T-cell (primary cell): ENCODE results near the gene ZNF213. TPM values are rescaled to one million over a fixed set of nuclear protein-coding genes. Genes with fewer than 3 reads are reported as not detected.
A peak's percentile ranks its signal among the peaks of the same experiment; 100 is the strongest.

ENCODE experiments used
- ATAC-seq, 4 experiments: fragments of 200-7000 bp in 3 of 4; fragments of 150-1000 bp in 1 of 4; cut with Tn5 transposase; replicated peaks in 1 of 4; 1 replicate in 3 of 4; 2 replicates in 1 of 4; pipeline ENCODE4 v1.10.0; 2021; ENCODE audit warnings: moderate library complexity in 3 of 4, mild to moderate bottlenecking in 2 of 4, moderate number of reproducible peaks in 1 of 4
- CTCF ChIA-PET, 2 donors: fragments of 300-600 bp; sonication (Branson Sonifier 250); formaldehyde crosslinking; loops; one replicate each; lab custom pipeline; 2022; ENCODE audit warnings: antibody characterized with exemption in 2 of 2; lab: Charles Lee
- POLR2A ChIA-PET, 2 donors: fragments of 300-600 bp; sonication (Branson Sonifier 250); formaldehyde crosslinking; loops; one replicate each; lab custom pipeline; 2022; ENCODE audit warnings: antibody characterized with exemption in 2 of 2; lab: Charles Lee
- DNase-seq, 35 experiments: peaks; one replicate each; pipeline versions ENCODE4 v3.0.0 to v3.0.0-alpha.2; 2013 to 2023
- H3K27ac ChIP-seq: one replicate; pipeline ENCODE4 v1.5.1; 2013; ENCODE audit warnings: low read length
- H3K27me3 ChIP-seq, 2 experiments: replicated peaks in 1 of 2; 1 replicate in 1 of 2; 2 replicates in 1 of 2; pipeline versions ENCODE4 v1.6.1 to v1.7.0; 2013; ENCODE audit warnings: low read length in 1 of 2, mixed read lengths in 1 of 2; ENCODE audit not compliant: control insufficient read depth in 2 of 2, insufficient read depth in 2 of 2; ENCODE audit errors: extremely low read depth in 1 of 2
- H3K36me3 ChIP-seq, 2 donors: 1 replicate in 1 of 2; 2 replicates in 1 of 2; pipeline versions ENCODE4 v1.6.1 to v1.7.0; 2013; ENCODE audit warnings: low read length in 1 of 2; ENCODE audit not compliant: control insufficient read depth in 2 of 2, insufficient read depth in 1 of 2; ENCODE audit errors: extremely low read depth in 1 of 2
- H3K4me1 ChIP-seq, 2 experiments: 1 replicate in 1 of 2; 2 replicates in 1 of 2; pipeline versions ENCODE4 v1.6.1 to v1.7.0; 2013; ENCODE audit warnings: low read length in 2 of 2, mixed read lengths in 1 of 2; ENCODE audit not compliant: insufficient read depth in 2 of 2, control insufficient read depth in 1 of 2; ENCODE audit errors: extremely low read depth in 1 of 2
- H3K4me3 ChIP-seq, 2 donors: 1 replicate in 1 of 2; 2 replicates in 1 of 2; pipeline versions ENCODE4 v1.5.1 to v1.7.0; 2013; ENCODE audit warnings: mild to moderate bottlenecking in 2 of 2, low read length in 1 of 2, moderate library complexity in 1 of 2; ENCODE audit not compliant: control insufficient read depth in 1 of 2; ENCODE audit errors: extremely low read depth in 1 of 2
- H3K9me3 ChIP-seq: 2 replicates; pipeline ENCODE4 v1.7.0; 2013
- H3K27ac Mint-ChIP-seq, 2 donors: one replicate each; pipeline ENCODE4 v1.8.0; 2020 to 2021; ENCODE audit warnings: mild to moderate bottlenecking in 2 of 2, mixed read lengths in 2 of 2
- H3K27me3 Mint-ChIP-seq, 2 donors: one replicate each; pipeline ENCODE4 v1.8.0; 2021 to 2022; ENCODE audit warnings: mixed read lengths in 2 of 2
- H3K36me3 Mint-ChIP-seq: one replicate; pipeline ENCODE4 v1.8.0; 2021; ENCODE audit warnings: mixed read lengths
- H3K4me1 Mint-ChIP-seq, 3 donors: one replicate each; pipeline ENCODE4 v1.8.0; 2020 to 2022; ENCODE audit warnings: mixed read lengths in 3 of 3, mild to moderate bottlenecking in 1 of 3
- H3K4me3 Mint-ChIP-seq, 3 donors: one replicate each; pipeline ENCODE4 v1.8.0; 2020 to 2022; ENCODE audit warnings: mild to moderate bottlenecking in 3 of 3, mixed read lengths in 3 of 3, moderate library complexity in 3 of 3
- H3K9me3 Mint-ChIP-seq, 3 donors: one replicate each; pipeline ENCODE4 v1.8.0; 2020 to 2022; ENCODE audit warnings: mixed read lengths in 3 of 3
- WGBS: methylation state at CpG from one replicate; pipeline ENCODE4 v1.1.5; 2013; ENCODE audit warnings: missing lambda C conversion rate; ENCODE audit not compliant: insufficient coverage; 5-methylcytosine and 5-hydroxymethylcytosine counted together
- total RNA-seq, 35 experiments: library from RNA in 6 of 35; stranded (reverse) in 6 of 35; fragments of 120-200 nt in 1 of 35; gene quantifications; one replicate each; pipeline versions ENCODE4 v1.2.1 to v1.2.4 and lab custom pipeline; 2013 to 2026

The ZNF213 gene
- total RNA-seq, 5 donors from 2014 or later (not counting 1 experiment from before 2014, with no cell fraction given), result 3.1 to 16.9 (median 12.8) TPM

- WGBS, result 2% methylated on average over 53 of the region's 61 CpGs
- H3K36me3 Mint-ChIP-seq, result peaks cover 2% of the 10 kb centered on the region
- H3K36me3 ChIP-seq, result no peaks in the 10 kb centered on the region
- peak overlapping the region; percentile 41 to 49 for H3K4me3 ChIP-seq
- DNase-seq (peak in 11 of 35 experiments; percentile 8 to 48 (median 23)), ATAC-seq (peak; percentile 37 to 48 (median 42))
- peaks cover 54 to 84% of the 10 kb centered on the region in 2 donors for H3K27me3 Mint-ChIP-seq
- H3K9me3 Mint-ChIP-seq, result peaks cover 0 to 2% (median 0%) of the 10 kb centered on the region in 3 donors
- peaks cover 25 to 86% of the 10 kb centered on the region in 2 experiments for H3K27me3 ChIP-seq
- POLR2A ChIA-PET, result interaction anchor here (0.6 kb wide), 2 partner anchors 29 to 63 kb away, joined by 3 read pairs; no protein-coding TSS in a partner anchor
- CTCF ChIA-PET, result interaction anchor here in 1 of 2 donors (0.6 kb wide), 1 partner anchor 161 kb away, joined by 5 read pairs; no protein-coding TSS in a partner anchor
- peaks cover 15 to 51% of the 10 kb centered on the region in 2 experiments for H3K4me1 ChIP-seq
- H3K4me1 Mint-ChIP-seq, result peaks cover 39 to 56% (median 45%) of the 10 kb centered on the region in 3 donors
- H3K4me3 Mint-ChIP-seq, result peak overlapping the region; percentile 62 to 80 (median 67)
- H3K27ac ChIP-seq, result no peak overlapping the region
- H3K9me3 ChIP-seq, result no peaks in the 10 kb centered on the region
- peak overlapping the region in 1 of 2 donors; percentile 61 for H3K27ac Mint-ChIP-seq
Observed at GRCh38 chr16:3188925-3189825, 54.3 kb downstream of the ZNF213 start.

GRCh38 chr16:3189869-3190268 lies 55.0 kb downstream of the ZNF213 start:
- H3K4me3 Mint-ChIP-seq, result peak overlapping the region; percentile 64 to 80 (median 67)
- no peaks in the 10 kb centered on the region for H3K36me3 Mint-ChIP-seq
- H3K4me3 ChIP-seq, result peak overlapping the region in 1 of 2 donors; percentile 49
- peak overlapping the region in 1 of 2 donors; percentile 61 for H3K27ac Mint-ChIP-seq
- DNase-seq, result no peak
- peaks cover 37 to 55% (median 45%) of the 10 kb centered on the region in 3 donors for H3K4me1 Mint-ChIP-seq
- H3K9me3 Mint-ChIP-seq, result no peaks in the 10 kb centered on the region
- no peaks in the 10 kb centered on the region for H3K36me3 ChIP-seq
- H3K4me1 ChIP-seq, result peaks cover 15 to 49% of the 10 kb centered on the region in 2 experiments
- peaks cover 57 to 86% of the 10 kb centered on the region in 2 donors for H3K27me3 Mint-ChIP-seq
- no peak for ATAC-seq
- no peak overlapping the region for H3K27ac ChIP-seq
- POLR2A ChIA-PET, result interaction anchor here in 1 of 2 donors (0.6 kb wide), 1 partner anchor 64 kb away, joined by 3 read pairs; no protein-coding TSS in a partner anchor
- H3K9me3 ChIP-seq, result no peaks in the 10 kb centered on the region
- CTCF ChIA-PET, result interaction anchor here in 1 of 2 donors (0.6 kb wide), 1 partner anchor 13 kb away, joined by 4 read pairs; no protein-coding TSS in a partner anchor
- 7% methylated on average over 2 of the region's 11 CpGs for WGBS
- peaks cover 29 to 86% of the 10 kb centered on the region in 2 experiments for H3K27me3 ChIP-seq

- Histone ChIP-seq H3K27me3 (peaks cover 26 to 91% of the 10 kb centered on the region in 2 experiments), H3K36me3 (no peaks in the 10 kb centered on the region), H3K9me3 (no peaks in the 10 kb centered on the region), H3K4me1 (peaks cover 15 to 49% of the 10 kb centered on the region in 2 experiments), H3K27ac (no peak overlapping the region), H3K4me3 (peak overlapping the region; percentile 30 to 36)
- ATAC-seq, result peak in 2 of 4 experiments; percentile 46 to 60
- ChIA-PET CTCF (interaction anchor here in 1 of 2 donors (0.5 kb wide), 1 partner anchor 272 kb away, joined by 3 read pairs; no protein-coding TSS in a partner anchor), POLR2A (no interaction called here)
- Mint-ChIP-seq H3K27ac (peak overlapping the region in 1 of 2 donors; percentile 45), H3K4me1 (peaks cover 37 to 55% (median 45%) of the 10 kb centered on the region in 3 donors), H3K9me3 (no peaks in the 10 kb centered on the region), H3K4me3 (peak overlapping the region; percentile 17 to 80 (median 60)), H3K36me3 (no peaks in the 10 kb centered on the region), H3K27me3 (peaks cover 58 to 91% of the 10 kb centered on the region in 2 donors)
- WGBS, result 19% methylated on average over 11 of the region's 16 CpGs
- DNase-seq, result peak in 6 of 35 experiments; percentile 17 to 54 (median 30)
Observed at GRCh38 chr16:3190949-3191353, 56.1 kb downstream of the ZNF213 start.

Other genes starting within 250 kb of the ZNF213 start
- 100 to 1,000 TPM in 3 of 5 donors, 10 to 100 TPM in 2; 83.0 to 144 (median 106) TPM for gene FLYWCH1, start 223.1 kb upstream of the ZNF213 start, total RNA-seq
- gene KREMEN2, start 170.8 kb upstream of the ZNF213 start, total RNA-seq, result under 1 TPM in 1 of 5 donors, not detected in 4; 0.15 TPM
- gene PAQR4, start 165.7 kb upstream of the ZNF213 start, total RNA-seq, result 1 to 10 TPM; 1.9 to 3.3 (median 3.1) TPM
- gene PKMYT1, start 154.6 kb upstream of the ZNF213 start, total RNA-seq, result 1 to 10 TPM; 1.3 to 3.1 (median 1.7) TPM
- under 1 TPM in 1 of 5 donors, not detected in 4; 0.16 TPM for gene CLDN9, start 122.1 kb upstream of the ZNF213 start, total RNA-seq
- gene CLDN6, start 116.8 kb upstream of the ZNF213 start, total RNA-seq, result 1 to 10 TPM in 1 of 5 donors, under 1 TPM in 2, not detected in 2; 0.30 to 1.1 (median 0.85) TPM
- gene TNFRSF12A, start 114.7 kb upstream of the ZNF213 start, total RNA-seq, result 1 to 10 TPM in 4 of 5 donors, under 1 TPM in 1; 0.43 to 3.7 (median 2.5) TPM
- gene HCFC1R1, start 111.1 kb upstream of the ZNF213 start, total RNA-seq, result 10 to 100 TPM; 11.4 to 25.9 (median 22.3) TPM
- gene THOC6, start 111.0 kb upstream of the ZNF213 start, total RNA-seq, result 10 to 100 TPM; 23.7 to 32.8 (median 31.7) TPM
- under 1 TPM in 3 of 5 donors, not detected in 2; 0.13 to 0.16 (median 0.15) TPM for gene BICDL2, start 98.1 kb upstream of the ZNF213 start, total RNA-seq
- 1 to 10 TPM; 1.6 to 9.6 (median 4.1) TPM for gene MMP25, start 88.5 kb upstream of the ZNF213 start, total RNA-seq
- gene IL32, start 69.4 kb upstream of the ZNF213 start, total RNA-seq, result 1,000 to 10,000 TPM in 2 of 5 donors, 100 to 1,000 TPM in 3; 736 to 1,200 (median 999) TPM
- under 1 TPM in 4 of 5 donors, not detected in 1; 0.19 to 0.64 (median 0.39) TPM for gene ZSCAN10, start 35.7 kb upstream of the ZNF213 start, total RNA-seq
- under 1 TPM in 1 of 5 donors, not detected in 4; 0.38 TPM for gene ZNF205, start 22.4 kb upstream of the ZNF213 start, total RNA-seq
- gene OR1F1, start 53.2 kb downstream of the ZNF213 start, total RNA-seq, result not detected
- 10 to 100 TPM in 3 of 5 donors, 1 to 10 TPM in 2; 7.6 to 21.3 (median 20.1) TPM for gene ZNF200, start 100.1 kb downstream of the ZNF213 start, total RNA-seq
- under 1 TPM in 4 of 5 donors, not detected in 1; 0.10 to 0.38 (median 0.19) TPM for gene MEFV, start 121.6 kb downstream of the ZNF213 start, total RNA-seq
- gene ZNF263, start 148.5 kb downstream of the ZNF213 start, total RNA-seq, result 10 to 100 TPM; 28.6 to 50.9 (median 44.3) TPM
- 10 to 100 TPM in 3 of 5 donors, 1 to 10 TPM in 2; 4.4 to 12.3 (median 10.6) TPM for gene TIGD7, start 170.4 kb downstream of the ZNF213 start, total RNA-seq
- 10 to 100 TPM; 46.0 to 68.7 (median 60.3) TPM for gene ZNF75A, start 170.5 kb downstream of the ZNF213 start, total RNA-seq
- gene OR2C1, start 220.9 kb downstream of the ZNF213 start, total RNA-seq, result under 1 TPM in 3 of 5 donors, not detected in 2; 0.25 to 0.51 (median 0.26) TPM